Gastrocnemius medialis (tissue), 4 donors: ENCODE results near the gene SLC41A3. TPM values are rescaled to one million over a fixed set of nuclear protein-coding genes. Genes with fewer than 3 reads are reported as not detected.

Experiments used
- ATAC-seq, 2 donors: fragments of 150-250 bp; one replicate each; pipeline ENCODE4 v1.9.1; 2016
- DNase-seq, 2 donors: peaks; one replicate each; pipeline ENCODE4 v3.0.0-alpha.2; 2019
- H3K27ac ChIP-seq, 4 donors: fragments of 200-600 bp; sonication (generic); 1 replicate in 1 of 4; 2 replicates in 3 of 4; pipeline ENCODE4 v1.5.1; 2016 to 2018; ENCODE audit warnings: mild to moderate bottlenecking in 2 of 4, moderate library complexity in 1 of 4
- H3K27me3 ChIP-seq, 3 donors: fragments of 200-600 bp; sonication (generic) in 2 of 3; 1 replicate in 1 of 3; 2 replicates in 2 of 3; pipeline versions ENCODE4 v1.5.1 to v1.6.0; 2016 to 2019; ENCODE audit warnings: mild to moderate bottlenecking in 1 of 3, moderate library complexity in 1 of 3
- H3K36me3 ChIP-seq, 2 donors: fragments of 200-600 bp; sonication (generic) in 1 of 2; one replicate each; pipeline ENCODE4 v1.5.1; 2017 to 2018
- H3K4me1 ChIP-seq, 2 donors: fragments of 200-600 bp; sonication (generic) in 1 of 2; one replicate each; pipeline ENCODE4 v1.5.1; 2016 to 2017; ENCODE audit warnings: mild to moderate bottlenecking in 2 of 2
- H3K4me3 ChIP-seq, 4 donors: fragments of 200-600 bp; sonication (generic) in 3 of 4; 1 replicate in 1 of 4; 2 replicates in 3 of 4; pipeline ENCODE4 v1.5.1; 2016 to 2019; ENCODE audit warnings: mild to moderate bottlenecking in 2 of 4
- H3K9me3 ChIP-seq, 3 donors: fragments of 200-600 bp; sonication (generic) in 2 of 3; 1 replicate in 1 of 3; 2 replicates in 2 of 3; pipeline ENCODE4 v1.5.1; 2016 to 2019
- CTCF ChIP-seq, 5 experiments: fragments of 450-650 bp in 3 of 5; fragments of 200-600 bp in 2 of 5; sonication (generic) in 2 of 5; IDR thresholded peaks in 4 of 5; conservative IDR thresholded peaks in 1 of 5; 1 replicate in 4 of 5; 2 replicates in 1 of 5; pipeline ENCODE4 v1.5.1; 2016 to 2019; ENCODE audit warnings: antibody characterized with exemption in 5 of 5, mild to moderate bottlenecking in 3 of 5, moderate library complexity in 3 of 5
- POLR2A ChIP-seq, 2 donors: fragments of 450-650 bp; IDR thresholded peaks; one replicate each; pipeline ENCODE4 v1.6.1; 2017; ENCODE audit warnings: antibody characterized with exemption in 2 of 2, mild to moderate bottlenecking in 2 of 2, moderate library complexity in 2 of 2
- in situ Hi-C, 4 donors: fragments of 200-750 bp; cut with MboI; loops; one replicate each; pipeline versions ENCODE4 v1.15.0 to v1.8.0; 2017; ENCODE audit warnings: low sequenced_read_pairs in 4 of 4
- intact Hi-C: fragments of 100-400 bp; cut with DNase I; formaldehyde crosslinking; loops from one replicate; pipeline ENCODE4 v1.15.1; 2023; ENCODE audit warnings: low total_unique reads
- total RNA-seq, 4 donors: library from RNA; depleted of rRNA; stranded (reverse); fragments of >200 nt; gene quantifications; one replicate each; pipeline versions ENCODE4 v1.1.0 to v1.2.3, GENCODE V29; 2016

The SLC41A3 gene
- total RNA-seq, 4 donors from 2014 or later: 43.1 to 76.2 (median 56.7) TPM

GRCh38 chr3:126025116-126025729, 58.7 kb downstream of the SLC41A3 start:
- no peaks in the 10 kb centered on the region for H3K9me3 ChIP-seq
- no peak for DNase-seq
- no peak overlapping the region for H3K4me3 ChIP-seq
- intact Hi-C loops (no loop called here), in situ Hi-C loops (no loop called here)
- no peaks in the 10 kb centered on the region for H3K4me1 ChIP-seq
- no peaks in the 10 kb centered on the region for H3K27me3 ChIP-seq
- no peak for TF ChIP-seq POLR2A (IDR thresholded peaks at IDR 0.05)
- TF ChIP-seq CTCF (IDR thresholded peaks at IDR 0.05 in 4 of 5, conservative IDR thresholded peaks at IDR 0.05 in 1 of 5): no peak
- no peak overlapping the region for H3K27ac ChIP-seq
- ATAC-seq: no peak
- peaks cover 0 to 27% of the 10 kb centered on the region in 2 donors for H3K36me3 ChIP-seq

GRCh38 chr3:126024049-126024854, 59.7 kb downstream of the SLC41A3 start:
- intact Hi-C loops: no loop called here
- Histone ChIP-seq H3K4me3 (no peak overlapping the region), H3K27ac (no peak overlapping the region), H3K4me1 (no peaks in the 10 kb centered on the region), H3K9me3 (no peaks in the 10 kb centered on the region), H3K27me3 (no peaks in the 10 kb centered on the region), H3K36me3 (peaks cover 0 to 27% of the 10 kb centered on the region in 2 donors)
- in situ Hi-C loops: no loop called here
- TF ChIP-seq POLR2A (IDR thresholded peaks at IDR 0.05) (no peak), CTCF (IDR thresholded peaks at IDR 0.05 in 4 of 5, conservative IDR thresholded peaks at IDR 0.05 in 1 of 5) (no peak)
- ATAC-seq (no peak), DNase-seq (no peak)

- intact Hi-C loops: no loop called here
- in situ Hi-C loops: no loop called here
- Histone ChIP-seq H3K9me3 (no peaks in the 10 kb centered on the region), H3K4me3 (no peak overlapping the region), H3K27ac (no peak overlapping the region), H3K36me3 (peaks cover 0 to 24% of the 10 kb centered on the region in 2 donors), H3K4me1 (no peaks in the 10 kb centered on the region), H3K27me3 (no peaks in the 10 kb centered on the region)
- ATAC-seq: no peak
- TF ChIP-seq POLR2A (IDR thresholded peaks at IDR 0.05): no peak
- TF ChIP-seq CTCF (IDR thresholded peaks at IDR 0.05 in 4 of 5, conservative IDR thresholded peaks at IDR 0.05 in 1 of 5): no peak
- no peak for DNase-seq
Observed at GRCh38 chr3:126023390-126023789, 60.5 kb downstream of the SLC41A3 start.

GRCh38 chr3:126022741-126023359, 61.1 kb downstream of the SLC41A3 start:
- Histone ChIP-seq H3K27ac (no peak overlapping the region), H3K4me1 (no peaks in the 10 kb centered on the region), H3K9me3 (no peaks in the 10 kb centered on the region), H3K27me3 (no peaks in the 10 kb centered on the region), H3K36me3 (peaks cover 0 to 21% of the 10 kb centered on the region in 2 donors), H3K4me3 (no peak overlapping the region)
- ATAC-seq (no peak), DNase-seq (no peak)
- TF ChIP-seq CTCF (IDR thresholded peaks at IDR 0.05 in 4 of 5, conservative IDR thresholded peaks at IDR 0.05 in 1 of 5) (no peak), POLR2A (IDR thresholded peaks at IDR 0.05) (no peak)
- intact Hi-C loops: no loop called here
- in situ Hi-C loops: no loop called here
